Endothelial cell of umbilical vein (primary cell): Measurements from ENCODE around the gene LPP.

Source experiments
- CTCF ChIP-seq, 2 donors: IDR thresholded peaks; 1 replicate in 1 of 2; 2 replicates in 1 of 2; pipeline ENCODE4 v1.5.1; 2011; ENCODE audit warnings: low read length in 2 of 2, mild to moderate bottlenecking in 2 of 2, moderate library complexity in 2 of 2, control low read depth in 1 of 2, inconsistent platforms in 1 of 2, low read depth in 1 of 2; ENCODE audit not compliant: insufficient read depth in 1 of 2; ENCODE audit errors: extremely low read depth in 1 of 2
- EZH2 ChIP-seq: IDR thresholded peaks from 2 replicates; pipeline ENCODE4 v1.6.1; 2012; ENCODE audit warnings: borderline replicate concordance, low read depth, mild to moderate bottlenecking, moderate library complexity, low read length, inconsistent platforms; ENCODE audit not compliant: severe bottlenecking
- MAX ChIP-seq: IDR thresholded peaks from 2 replicates; pipeline ENCODE4 v1.6.1; 2011; ENCODE audit not compliant: insufficient read depth, insufficient read length

- TF ChIP-seq CTCF (IDR thresholded peaks at IDR 0.05; ENCODE audit: extremely low read depth in 1 of 2, insufficient read depth in 1 of 2, low read depth in 1 of 2, low read length in 2 of 2) = no peak
- no peak for TF ChIP-seq EZH2
- no peak for TF ChIP-seq MAX
These were observed 166.8 kb downstream of the LPP start for GRCh38 chr3:188320757-188321156.
